Motor neuron (in vitro differentiated cells): ENCODE data around the gene H1-8. TPM values are rescaled to one million over a fixed set of nuclear protein-coding genes. Genes with fewer than 3 reads are reported as not detected.

Experiments used
- ATAC-seq, 8 experiments: fragments of 200-7000 bp; cut with Tn5 transposase; replicated peaks in 6 of 8; 2 replicates each; pipeline ENCODE4 v1.8.0; 2021; ENCODE audit warnings: mild to moderate bottlenecking in 8 of 8, moderate library complexity in 8 of 8
- H3K27ac ChIP-seq, 2 donors: fragments of 250-450 bp; sonication (Bioruptor Pico); 2 replicates each; pipeline ENCODE4 v1.9.0; 2021; ENCODE audit warnings: antibody characterized with exemption in 2 of 2, mild to moderate bottlenecking in 2 of 2, moderate library complexity in 1 of 2
- H3K4me1 ChIP-seq, 2 donors: fragments of 250-450 bp; sonication (Bioruptor Pico); replicated peaks in 1 of 2; 2 replicates each; pipeline ENCODE4 v1.6.1; 2021; ENCODE audit warnings: antibody characterized with exemption in 2 of 2, mild to moderate bottlenecking in 2 of 2, moderate library complexity in 1 of 2
- H3K4me3 ChIP-seq, 5 donors: fragments of 250-450 bp; sonication (Bioruptor Pico); 2 replicates each; pipeline ENCODE4 v1.9.0; 2021; ENCODE audit warnings: antibody characterized with exemption in 5 of 5, mild to moderate bottlenecking in 5 of 5, moderate library complexity in 4 of 5
- WGBS, 10 experiments: fragments of 450-650 bp; shearing (Covaris generic); methylation state at CpG; one replicate each; pipeline ENCODE4 v1.0.0; 2022; 5-methylcytosine and 5-hydroxymethylcytosine counted together
- in situ Hi-C, 9 experiments: fragments of 400-800 bp; cut with MboI; loops; one replicate each; pipeline ENCODE4 v1.15.0; 2021; ENCODE audit warnings: low sequenced_read_pairs in 9 of 9, low pct_unique_long_range_greater_than_20kb in 2 of 9; ENCODE audit not compliant: unreplicated experiment in 9 of 9
- total RNA-seq, 8 experiments: library from RNA; unstranded; fragments of 300-600 nt; gene quantifications; 2 replicates each; pipeline versions ENCODE4 v1.2.3 to v1.2.4, GENCODE V29; 2022

Gene H1-8
- total RNA-seq, 8 experiments from 2014 or later: not detected

GRCh38 chr3:129575997-129576384 is 33.0 kb downstream of the H1-8 start:
- Histone ChIP-seq H3K27ac (no peak overlapping the region), H3K4me1 (peaks cover 20 to 28% of the 10 kb centered on the region in 2 donors), H3K4me3 (no peak overlapping the region)
- ATAC-seq: no peak
- in situ Hi-C loops: no loop called here
- WGBS, 10 experiments: 65% methylated on average over 4 to 8 of the region's 10 CpGs; no CpG with 5 or more reads in 8 of the 10 experiments

GRCh38 chr3:129576514-129577352 is 33.8 kb downstream of the H1-8 start:
- 53 to 100% (median 90%) methylated on average over 1 to 8 of the region's 18 CpGs; no CpG with 5 or more reads in 1 of the 10 experiments for WGBS, 10 experiments
- no peak overlapping the region for H3K4me3 ChIP-seq
- H3K4me1 ChIP-seq: peaks cover 20 to 29% of the 10 kb centered on the region in 2 donors
- in situ Hi-C loops: no loop called here
- peak; percentile 6 to 70 (median 58) for ATAC-seq
- H3K27ac ChIP-seq: no peak overlapping the region

GRCh38 chr3:129577366-129577765 is 34.4 kb downstream of the H1-8 start:
- Histone ChIP-seq H3K4me1 (peaks cover 20 to 29% of the 10 kb centered on the region in 2 donors), H3K27ac (no peak overlapping the region), H3K4me3 (no peak overlapping the region)
- no CpG with 5 or more reads among the region's 17 CpGs for WGBS, 10 experiments
- in situ Hi-C loops: no loop called here
- peak; percentile 42 to 91 (median 86) for ATAC-seq

GRCh38 chr3:129577925-129578786 is 35.2 kb downstream of the H1-8 start:
- H3K4me3 ChIP-seq: no peak overlapping the region
- ATAC-seq: peak in 2 of 8 experiments; percentile 1 to 2
- no peak overlapping the region for H3K27ac ChIP-seq
- WGBS, 10 experiments: 50 to 90% (median 83%) methylated on average over 4 to 5 of the region's 21 CpGs; no CpG with 5 or more reads in 6 of the 10 experiments
- H3K4me1 ChIP-seq: peaks cover 13 to 29% of the 10 kb centered on the region in 2 donors
- in situ Hi-C loops: no loop called here

- ATAC-seq: no peak
- 20 to 93% (median 83%) methylated on average over 1 to 3 of the region's 10 CpGs; no CpG with 5 or more reads in 5 of the 10 experiments for WGBS, 10 experiments
- Histone ChIP-seq H3K4me3 (no peak overlapping the region), H3K4me1 (peaks cover 9 to 18% of the 10 kb centered on the region in 2 donors), H3K27ac (no peak overlapping the region)
- in situ Hi-C loops: no loop called here
These were observed 37.0 kb downstream of the H1-8 start for GRCh38 chr3:129579991-129580390.

- 60 to 100% (median 93%) methylated on average over 1 to 6 of the region's 8 CpGs; no CpG with 5 or more reads in 4 of the 10 experiments for WGBS, 10 experiments
- ATAC-seq: no peak
- in situ Hi-C loops: no loop called here
- Histone ChIP-seq H3K27ac (no peak overlapping the region), H3K4me1 (peaks cover 9 to 18% of the 10 kb centered on the region in 2 donors), H3K4me3 (no peak overlapping the region)
These were observed 38.6 kb downstream of the H1-8 start for GRCh38 chr3:129581623-129582022.

GRCh38 chr3:129582799-129583198 is 39.8 kb downstream of the H1-8 start:
- in situ Hi-C loops: no loop called here
- H3K27ac ChIP-seq: no peak overlapping the region
- no peak for ATAC-seq
- 60 to 100% (median 96%) methylated on average over 1 to 4 of the region's 5 CpGs; no CpG with 5 or more reads in 4 of the 10 experiments for WGBS, 10 experiments
- H3K4me1 ChIP-seq: peaks cover under 1 to 8% of the 10 kb centered on the region in 2 donors
- H3K4me3 ChIP-seq: no peak overlapping the region

- Histone ChIP-seq H3K27ac (no peak overlapping the region), H3K4me3 (no peak overlapping the region), H3K4me1 (peaks cover 0 to 8% of the 10 kb centered on the region in 2 donors)
- WGBS, 10 experiments: 57 to 100% (median 89%) methylated on average over 1 to 8 of the region's 9 CpGs
- in situ Hi-C loops: no loop called here
- ATAC-seq: peak in 1 of 8 experiments; percentile 11
These were observed 40.3 kb downstream of the H1-8 start for GRCh38 chr3:129583289-129583688.

- no peak overlapping the region for H3K4me3 ChIP-seq
- WGBS, 10 experiments: 92 to 100% (median 100%) methylated on average over 1 to 3 of the region's 3 CpGs; no CpG with 5 or more reads in 6 of the 10 experiments
- no peak overlapping the region for H3K27ac ChIP-seq
- H3K4me1 ChIP-seq: peaks cover 4 to 11% of the 10 kb centered on the region in 2 donors
- in situ Hi-C loops: no loop called here
- no peak for ATAC-seq
These were observed 41.7 kb downstream of the H1-8 start for GRCh38 chr3:129584631-129585030.

- Histone ChIP-seq H3K27ac (no peak overlapping the region), H3K4me3 (no peak overlapping the region), H3K4me1 (peaks cover 17 to 18% of the 10 kb centered on the region in 2 donors)
- in situ Hi-C loops: no loop called here
- no peak for ATAC-seq
- 91 to 98% methylated on average over 4 to 11 of the region's 27 CpGs; no CpG with 5 or more reads in 8 of the 10 experiments for WGBS, 10 experiments
These were observed 43.1 kb downstream of the H1-8 start for GRCh38 chr3:129585949-129586657.

- in situ Hi-C loops: no loop called here
- Histone ChIP-seq H3K4me3 (no peak overlapping the region), H3K27ac (no peak overlapping the region), H3K4me1 (peaks cover 23 to 24% of the 10 kb centered on the region in 2 donors)
- peak in 3 of 8 experiments; percentile 23 to 73 (median 52) for ATAC-seq
- 80% methylated on average over 1 to 2 of the region's 17 CpGs; no CpG with 5 or more reads in 8 of the 10 experiments for WGBS, 10 experiments
These were observed 43.9 kb downstream of the H1-8 start for GRCh38 chr3:129586746-129587430.
